Measurements from ENCODE around the gene FBXW10B.
"Not testable (repeated sequence)": the region's sequence is repeated elsewhere in the genome, so short reads cannot be mapped to it uniquely, and the experiment has no call there.

Gene FBXW10B

GRCh38 chr17:15590844-15591243, 28.7 kb downstream of the FBXW10B start:
- not testable (repeated sequence) for DNase-seq (ENCODE audit: low read depth); H3K4me3 ChIP-seq (ENCODE audit: low read depth, low read length)

GRCh38 chr17:15589544-15590536, 29.7 kb downstream of the FBXW10B start:
- not testable (repeated sequence) for DNase-seq (ENCODE audit: low read depth); H3K4me3 ChIP-seq (ENCODE audit: low read depth, low read length)

GRCh38 chr17:15588017-15588416, 31.5 kb downstream of the FBXW10B start:
- H3K4me3 ChIP-seq (ENCODE audit: low read depth, low read length); DNase-seq (ENCODE audit: low read depth): not testable (repeated sequence)

GRCh38 chr17:15583313-15583712, 36.2 kb downstream of the FBXW10B start:
- H3K4me3 ChIP-seq (ENCODE audit: low read depth, low read length); DNase-seq (ENCODE audit: low read depth): not testable (repeated sequence)

DNA sequence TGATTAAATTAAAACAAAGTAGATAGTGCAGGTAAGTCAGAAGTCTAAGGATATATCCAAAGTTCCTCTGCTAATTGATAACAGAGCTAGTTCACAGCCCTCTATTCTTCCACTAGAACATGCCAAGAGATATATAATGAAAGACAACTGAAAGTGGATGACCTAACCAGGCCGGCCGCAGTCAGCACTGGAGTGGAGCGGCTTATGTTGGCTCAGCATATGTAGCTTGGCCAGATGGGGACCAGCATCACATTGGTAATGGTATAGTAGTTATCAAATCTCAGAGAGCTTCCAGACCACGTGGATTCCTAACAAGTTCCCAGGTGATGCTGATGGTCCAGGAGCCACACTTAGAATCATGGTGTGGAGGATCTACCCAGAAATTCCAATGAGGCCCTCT, 38.0 kb downstream of the FBXW10B start:
- not testable (repeated sequence) for DNase-seq (ENCODE audit: low read depth); H3K4me3 ChIP-seq (ENCODE audit: low read depth, low read length)

DNA sequence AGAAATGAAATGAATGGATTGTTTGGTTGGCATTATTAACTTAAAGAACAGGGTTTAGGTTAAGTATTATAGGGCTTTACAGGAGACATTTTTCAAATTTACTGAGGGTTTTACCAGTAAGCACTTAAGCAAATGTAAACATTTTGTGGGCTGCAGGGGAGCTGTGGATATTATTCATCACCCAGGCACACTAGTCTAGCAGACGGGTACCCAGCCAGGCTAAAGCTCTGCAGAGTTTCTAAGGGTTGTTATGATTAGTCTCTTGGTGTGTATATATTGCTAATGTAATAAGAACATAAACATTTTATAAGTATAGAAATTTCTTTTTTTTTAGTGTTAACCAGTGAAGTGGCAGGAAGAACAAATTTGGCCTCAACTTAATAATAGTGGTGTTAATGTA, 42.7 kb downstream of the FBXW10B start:
- H3K4me3 ChIP-seq (ENCODE audit: low read depth, low read length); DNase-seq (ENCODE audit: low read depth): not testable (repeated sequence)

- not testable (repeated sequence) for H3K4me3 ChIP-seq (ENCODE audit: low read depth, low read length); DNase-seq (ENCODE audit: low read depth)
Measured at GRCh38 chr17:15574660-15575059, 44.8 kb downstream of the FBXW10B start.

GRCh38 chr17:15573870-15574269, 45.6 kb downstream of the FBXW10B start:
- not testable (repeated sequence) for DNase-seq (ENCODE audit: low read depth); H3K4me3 ChIP-seq (ENCODE audit: low read depth, low read length)
